GM12878 (cell line): ENCODE data around the gene SHANK1. TPM values are rescaled to one million over a fixed set of nuclear protein-coding genes. Genes with fewer than 3 reads are reported as not detected.

Experiments used
- ATAC-seq: fragments of 200-7000 bp; cut with Tn5 transposase; 3 replicates; pipeline ENCODE4 v1.9.1; 2020; ENCODE audit warnings: mild to moderate bottlenecking, moderate library complexity
- BruUV-seq: library from RNA; stranded (reverse); fragments of 400-500 nt; replicated peaks from 2 replicates; lab custom pipeline; 2021; lab: Mats Ljungman, UMichigan
- CTCF ChIA-PET: fragments of 300-600 bp; sonication (Branson Sonifier 250); formaldehyde crosslinking; extraction: SDS; loops from one replicate; lab custom pipeline; 2021; ENCODE audit warnings: inconsistent platforms; lab: Yijun Ruan, JAX
- POLR2A ChIA-PET: fragments of 350-600 bp; formaldehyde crosslinking; extraction: SDS; loops from one replicate; lab custom pipeline; 2021; ENCODE audit warnings: inconsistent platforms; lab: Charles Lee
- RAD21 ChIA-PET: fragments of 300-600 bp; sonication (Branson Sonifier 250); formaldehyde crosslinking; loops from one replicate; lab custom pipeline; 2023; ENCODE audit warnings: antibody characterized with exemption; ENCODE audit not compliant: unreplicated experiment; lab: Charles Lee
- SMC1A ChIA-PET: fragments of 300-600 bp; sonication (Branson Sonifier 250); formaldehyde crosslinking; loops from one replicate; lab custom pipeline; 2023; ENCODE audit not compliant: unreplicated experiment, uncharacterized antibody; lab: Charles Lee
- DNase-seq: peaks from one replicate; pipeline ENCODE4 v3.0.0-alpha.2; 2011; ENCODE audit warnings: low read depth, low spot score
- FAIRE-seq: peaks from 3 replicates; lab custom pipeline; 2011; peaks lifted over from hg19 to GRCh38; lab: Jason Lieb, UNC
- H2AFZ ChIP-seq: 2 replicates; pipeline ENCODE4 v1.6.0; 2011; ENCODE audit warnings: low read depth, low read length, control low read depth; ENCODE audit not compliant: control insufficient read depth
- H3K27ac ChIP-seq: 2 replicates; pipeline ENCODE4 v1.5.1; 2011; ENCODE audit warnings: control low read depth; ENCODE audit not compliant: control insufficient read depth, insufficient read depth
- H3K27me3 ChIP-seq, 2 experiments: replicated peaks in 1 of 2; 2 replicates each; pipeline versions ENCODE4 v1.6.0 to v1.6.1; 2011; ENCODE audit warnings: low read length in 1 of 2; ENCODE audit not compliant: control insufficient read depth in 2 of 2, insufficient read depth in 2 of 2
- H3K36me3 ChIP-seq, 2 experiments: 2 replicates each; pipeline ENCODE4 v1.5.1; 2011; ENCODE audit warnings: low read length in 1 of 2; ENCODE audit not compliant: control insufficient read depth in 2 of 2, insufficient read depth in 2 of 2
- H3K4me1 ChIP-seq: 2 replicates; pipeline ENCODE4 v1.6.1; 2011; ENCODE audit warnings: mild to moderate bottlenecking, low read length, moderate library complexity, mixed read lengths; ENCODE audit not compliant: control insufficient read depth, insufficient read depth
- H3K4me2 ChIP-seq: 2 replicates; pipeline ENCODE4 v1.6.0; 2011; ENCODE audit warnings: control low read depth; ENCODE audit not compliant: control insufficient read depth, insufficient read depth
- H3K4me3 ChIP-seq: fragments of 200-600 bp; sonication (generic); 2 replicates; pipeline ENCODE4 v1.5.1; 2016
- H3K79me2 ChIP-seq: 2 replicates; pipeline ENCODE4 v1.6.0; 2011; ENCODE audit warnings: low read length; ENCODE audit not compliant: control insufficient read depth, insufficient read depth
- H3K9ac ChIP-seq: 2 replicates; pipeline ENCODE4 v1.8.0; 2011; ENCODE audit warnings: low read length, control low read depth, mixed read lengths; ENCODE audit not compliant: control insufficient read depth, insufficient read depth
- H3K9me3 ChIP-seq: replicated peaks from 3 replicates; pipeline ENCODE4 v1.5.1; 2011; ENCODE audit warnings: mild to moderate bottlenecking, low read length; ENCODE audit not compliant: control insufficient read depth, insufficient read depth
- H4K20me1 ChIP-seq: 2 replicates; pipeline ENCODE4 v1.6.0; 2011; ENCODE audit not compliant: control insufficient read depth, insufficient read depth
- YY1 ChIP-seq: IDR thresholded peaks from 2 replicates; pipeline ENCODE4 v1.6.1; 2011; ENCODE audit warnings: low read depth, mild to moderate bottlenecking, low read length
- WGBS: methylation state at CpG from one replicate; pipeline ENCODE4 v1.1.6; 2016; ENCODE audit warnings: low lambda C conversion rate; ENCODE audit not compliant: insufficient replicate concordance, insufficient coverage; ENCODE audit errors: missing lambda C conversion rate; 5-methylcytosine and 5-hydroxymethylcytosine counted together
- in situ Hi-C: fragments of 300-500 bp; cut with MboI; formaldehyde crosslinking; loops from 9 replicates; pipeline ENCODE4 v1.14.3; 2018; ENCODE audit warnings: mixed read lengths
- intact Hi-C: fragments of 100-400 bp; cut with micrococcal nuclease; formaldehyde crosslinking; loops from one replicate; pipeline ENCODE4 v1.14.2; 2022; ENCODE audit not compliant: unreplicated experiment
- polyA plus RNA-seq, 11 experiments: library from polyadenylated mRNA; depleted of rRNA in 4 of 11; unstranded in 6 of 11; stranded (reverse) in 5 of 11; fragments of >200 nt; fragmentation: Nextera tagmentation in 4 of 11; fragmentation: Illumina TruSeq in 1 of 11; extraction: Ambion mirVana in 4 of 11; extraction: Trizol in 1 of 11; gene quantifications; 1 replicate in 1 of 11; 2 replicates in 10 of 11; pipeline versions ENCODE4 v1.2.1 to v1.2.3, GENCODE V29; 2011 to 2016; ENCODE audit warnings: inconsistent platforms in 2 of 11, missing spikeins in 2 of 11, low read depth in 1 of 11
- total RNA-seq, 4 experiments: library from RNA; depleted of rRNA in 3 of 4; stranded (reverse); fragments of >200 nt in 3 of 4; fragmentation: Illumina TruSeq in 1 of 4; extraction: Trizol in 1 of 4; gene quantifications; 2 replicates each; pipeline versions ENCODE4 v1.2.1 to v1.2.3, GENCODE V29; 2013 to 2021
- TF ChIP-seq, protein P1 (sequence below): IDR thresholded peaks from 2 replicates; pipeline ENCODE4 v1.6.1; 2012; ENCODE audit warnings: mild to moderate bottlenecking, low read depth, low read length

The SHANK1 gene
- total and polyA plus RNA-seq, 10 of the 15 experiments (the other 5 are each of a cell fraction or from before 2014, with no cell fraction given) = not detected

DNA sequence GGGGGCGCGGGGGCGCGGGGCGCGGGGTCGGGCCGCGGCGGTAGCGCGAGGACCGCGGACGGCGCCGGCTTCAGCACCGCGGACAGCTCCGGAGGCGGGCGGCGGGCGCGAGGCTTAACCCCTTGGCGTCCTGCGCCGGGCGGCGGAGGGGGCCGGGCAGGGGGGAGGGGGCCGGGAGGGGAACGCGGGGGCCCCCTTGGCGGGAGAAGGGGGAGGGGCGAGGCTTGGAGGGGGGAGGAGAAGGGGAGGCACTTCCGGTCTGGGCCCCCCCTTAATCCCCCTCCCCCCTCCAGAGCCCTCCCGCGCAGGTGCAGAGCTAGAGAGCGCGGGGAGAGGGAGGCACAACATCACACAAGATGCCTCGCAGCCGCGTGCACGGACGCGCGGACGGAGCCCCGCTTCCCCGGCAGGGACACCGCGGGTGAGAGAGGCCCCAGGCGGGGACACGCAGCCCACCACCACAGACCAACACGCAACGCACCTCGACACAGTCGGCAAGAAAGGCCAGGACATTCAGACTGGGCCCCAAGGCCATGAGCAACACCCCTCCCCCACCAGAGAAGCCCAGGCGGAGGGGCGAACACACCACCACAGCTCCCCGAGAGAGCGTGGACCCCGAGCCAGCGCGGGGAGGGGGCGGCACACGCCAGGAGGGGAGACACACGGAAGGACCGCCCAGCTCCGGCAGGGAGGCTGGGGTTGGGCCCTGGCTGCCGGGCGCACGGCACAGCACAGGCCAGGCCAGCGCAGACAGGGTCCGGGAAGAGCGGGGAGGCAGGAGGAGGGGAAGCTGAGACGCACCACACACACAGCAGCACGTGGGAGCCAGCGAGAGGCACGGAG, 24.1 kb downstream of the SHANK1 start:
- intact Hi-C loops (no loop called here), in situ Hi-C loops (no loop called here)
- ChIA-PET SMC1A (no interaction called here), RAD21 (no interaction called here), POLR2A (no interaction called here), CTCF (no interaction called here)
- Histone ChIP-seq H3K4me1 (no peaks in the 10 kb centered on the region), H4K20me1 (no peaks in the 10 kb centered on the region; the same call in 1 of the 2 replicates), H3K79me2 (no peaks in the 10 kb centered on the region), H3K4me3 (no peak overlapping the region), H3K4me2 (no peak overlapping the region), H3K36me3 (no peaks in the 10 kb centered on the region), H2AFZ (no peak overlapping the region), H3K27me3 (no peaks in the 10 kb centered on the region; a peak in 1 of 4 replicates), H3K27ac (no peak overlapping the region), H3K9me3 (no peaks in the 10 kb centered on the region), H3K9ac (no peak overlapping the region)
- FAIRE-seq (no peak), ATAC-seq (no peak), DNase-seq (no peak)
- BruUV-seq = no TSS peak
- no peak for TF ChIP-seq YY1
- TF ChIP-seq, protein P1, sequence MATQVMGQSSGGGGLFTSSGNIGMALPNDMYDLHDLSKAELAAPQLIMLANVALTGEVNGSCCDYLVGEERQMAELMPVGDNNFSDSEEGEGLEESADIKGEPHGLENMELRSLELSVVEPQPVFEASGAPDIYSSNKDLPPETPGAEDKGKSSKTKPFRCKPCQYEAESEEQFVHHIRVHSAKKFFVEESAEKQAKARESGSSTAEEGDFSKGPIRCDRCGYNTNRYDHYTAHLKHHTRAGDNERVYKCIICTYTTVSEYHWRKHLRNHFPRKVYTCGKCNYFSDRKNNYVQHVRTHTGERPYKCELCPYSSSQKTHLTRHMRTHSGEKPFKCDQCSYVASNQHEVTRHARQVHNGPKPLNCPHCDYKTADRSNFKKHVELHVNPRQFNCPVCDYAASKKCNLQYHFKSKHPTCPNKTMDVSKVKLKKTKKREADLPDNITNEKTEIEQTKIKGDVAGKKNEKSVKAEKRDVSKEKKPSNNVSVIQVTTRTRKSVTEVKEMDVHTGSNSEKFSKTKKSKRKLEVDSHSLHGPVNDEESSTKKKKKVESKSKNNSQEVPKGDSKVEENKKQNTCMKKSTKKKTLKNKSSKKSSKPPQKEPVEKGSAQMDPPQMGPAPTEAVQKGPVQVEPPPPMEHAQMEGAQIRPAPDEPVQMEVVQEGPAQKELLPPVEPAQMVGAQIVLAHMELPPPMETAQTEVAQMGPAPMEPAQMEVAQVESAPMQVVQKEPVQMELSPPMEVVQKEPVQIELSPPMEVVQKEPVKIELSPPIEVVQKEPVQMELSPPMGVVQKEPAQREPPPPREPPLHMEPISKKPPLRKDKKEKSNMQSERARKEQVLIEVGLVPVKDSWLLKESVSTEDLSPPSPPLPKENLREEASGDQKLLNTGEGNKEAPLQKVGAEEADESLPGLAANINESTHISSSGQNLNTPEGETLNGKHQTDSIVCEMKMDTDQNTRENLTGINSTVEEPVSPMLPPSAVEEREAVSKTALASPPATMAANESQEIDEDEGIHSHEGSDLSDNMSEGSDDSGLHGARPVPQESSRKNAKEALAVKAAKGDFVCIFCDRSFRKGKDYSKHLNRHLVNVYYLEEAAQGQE = peak; percentile 65
- 32% methylated on average over 31 of the region's 81 CpGs for WGBS
